Nephron (organoid): Measurements from ENCODE around the gene SMYD3.

Experiments
- H3K27ac Mint-ChIP-seq, 3 experiments: 2 replicates each; pipeline ENCODE4 v1.8.0; 2020; ENCODE audit warnings: mixed read lengths in 3 of 3, mild to moderate bottlenecking in 2 of 3, moderate library complexity in 1 of 3
- H3K27me3 Mint-ChIP-seq: 2 replicates; pipeline ENCODE4 v1.8.0; 2021; ENCODE audit warnings: low read depth, mild to moderate bottlenecking, moderate library complexity, mixed read lengths
- H3K36me3 Mint-ChIP-seq: 2 replicates; pipeline ENCODE4 v1.8.0; 2020; ENCODE audit warnings: low read depth, mixed read lengths
- H3K4me1 Mint-ChIP-seq: 2 replicates; pipeline ENCODE4 v1.8.0; 2020; ENCODE audit warnings: mixed read lengths
- H3K4me3 Mint-ChIP-seq, 3 experiments: 2 replicates each; pipeline ENCODE4 v1.8.0; 2020; ENCODE audit warnings: mild to moderate bottlenecking in 3 of 3, mixed read lengths in 3 of 3, moderate library complexity in 2 of 3
- H3K9me3 Mint-ChIP-seq: 2 replicates; pipeline ENCODE4 v1.8.0; 2020; ENCODE audit warnings: mixed read lengths
- CTCF ChIP-seq, 3 experiments: fragments of 200-600 bp; sonication (generic); IDR thresholded peaks; one replicate each; pipeline ENCODE4 v1.5.0; 2021; ENCODE audit warnings: antibody characterized with exemption in 3 of 3; ENCODE audit not compliant: unreplicated experiment in 3 of 3

SMYD3 gene

DNA sequence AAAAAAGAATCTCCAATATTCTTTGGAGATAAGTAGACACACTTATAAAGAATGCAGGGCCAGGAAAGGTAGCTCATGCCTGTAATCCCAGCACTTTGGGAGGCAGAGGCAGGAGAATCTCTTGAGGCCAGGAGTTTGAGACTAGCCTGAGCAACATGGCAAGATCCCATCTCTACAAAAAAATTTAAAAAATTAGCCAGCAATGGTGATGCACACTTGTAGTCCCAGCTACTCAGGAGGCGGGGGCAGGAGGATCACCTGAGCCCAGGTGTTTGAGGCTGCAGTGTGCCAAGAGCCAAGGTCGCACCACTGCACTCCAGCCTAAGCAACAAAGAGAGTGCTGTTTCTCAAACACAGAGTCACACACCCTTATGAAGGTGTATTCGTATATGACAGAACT, 385.0 kb downstream of the SMYD3 start:
- Mint-ChIP-seq H3K36me3 (no peaks in the 10 kb centered on the region), H3K4me3 (no peak overlapping the region), H3K27me3 (no peaks in the 10 kb centered on the region), H3K4me1 (no peaks in the 10 kb centered on the region), H3K27ac (no peak overlapping the region), H3K9me3 (no peaks in the 10 kb centered on the region)
- no peak for TF ChIP-seq CTCF (IDR thresholded peaks at IDR 0.05; ENCODE audit: unreplicated experiment in 3 of 3)

DNA sequence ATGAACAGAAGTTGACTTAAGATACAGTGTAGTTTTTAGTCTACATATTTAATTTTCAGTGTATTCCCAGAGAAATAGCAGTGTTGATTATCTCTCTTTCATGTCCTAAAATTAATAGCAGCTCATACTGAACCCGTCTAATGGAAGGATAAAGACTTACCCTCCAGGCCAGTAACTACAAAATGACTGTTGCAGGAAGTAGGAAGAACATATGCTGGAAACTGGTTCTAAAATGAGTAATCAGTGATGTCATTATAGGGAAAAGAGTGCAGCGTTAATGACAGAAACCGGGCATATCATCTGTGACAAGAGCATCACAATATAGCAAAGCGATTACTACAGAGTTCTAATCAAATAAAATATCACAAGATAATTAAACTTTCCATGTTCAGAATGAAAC, 385.5 kb downstream of the SMYD3 start:
- H3K36me3 Mint-ChIP-seq = no peaks in the 10 kb centered on the region
- no peaks in the 10 kb centered on the region for H3K9me3 Mint-ChIP-seq
- no peaks in the 10 kb centered on the region for H3K4me1 Mint-ChIP-seq
- H3K27ac Mint-ChIP-seq = no peak overlapping the region
- no peak for TF ChIP-seq CTCF (IDR thresholded peaks at IDR 0.05; ENCODE audit: unreplicated experiment in 3 of 3)
- no peaks in the 10 kb centered on the region for H3K27me3 Mint-ChIP-seq
- H3K4me3 Mint-ChIP-seq = no peak overlapping the region

- H3K27me3 Mint-ChIP-seq = peaks cover 7% of the 10 kb centered on the region
- no peaks in the 10 kb centered on the region for H3K36me3 Mint-ChIP-seq
- no peaks in the 10 kb centered on the region for H3K9me3 Mint-ChIP-seq
- H3K27ac Mint-ChIP-seq = no peak overlapping the region
- peak; percentile 55 to 67 (median 60) for TF ChIP-seq CTCF (IDR thresholded peaks at IDR 0.05; ENCODE audit: unreplicated experiment in 3 of 3)
- H3K4me3 Mint-ChIP-seq = no peak overlapping the region
- no peaks in the 10 kb centered on the region for H3K4me1 Mint-ChIP-seq
Observed at GRCh38 chr1:246117066-246117791, 389.9 kb downstream of the SMYD3 start.

DNA sequence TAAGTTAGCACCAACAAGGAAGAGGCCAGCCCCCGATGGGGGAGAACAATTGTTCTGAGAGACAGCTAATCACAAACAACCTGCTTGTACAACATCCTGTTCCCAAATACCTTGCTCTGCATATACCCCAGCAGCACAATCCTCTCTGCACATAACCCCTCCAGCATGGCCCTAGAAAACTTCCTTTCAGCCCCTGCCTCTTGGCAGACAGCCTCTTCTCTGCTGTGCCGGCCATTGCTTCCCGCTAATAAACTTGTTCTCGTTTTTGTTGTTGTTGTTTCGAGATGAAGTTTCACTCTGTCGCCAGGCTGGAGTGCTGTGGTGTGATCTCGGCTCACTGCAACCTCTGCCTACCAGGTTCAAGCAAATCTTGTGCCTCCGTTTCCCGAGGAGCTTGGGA, 392.7 kb downstream of the SMYD3 start:
- no peaks in the 10 kb centered on the region for H3K36me3 Mint-ChIP-seq
- no peaks in the 10 kb centered on the region for H3K9me3 Mint-ChIP-seq
- H3K27ac Mint-ChIP-seq = no peak overlapping the region
- no peak for TF ChIP-seq CTCF (IDR thresholded peaks at IDR 0.05; ENCODE audit: unreplicated experiment in 3 of 3)
- H3K4me3 Mint-ChIP-seq = no peak overlapping the region
- peaks cover 7% of the 10 kb centered on the region for H3K27me3 Mint-ChIP-seq
- H3K4me1 Mint-ChIP-seq = no peaks in the 10 kb centered on the region

- no peak for TF ChIP-seq CTCF (IDR thresholded peaks at IDR 0.05; ENCODE audit: unreplicated experiment in 3 of 3)
- H3K27ac Mint-ChIP-seq = no peak overlapping the region
- H3K36me3 Mint-ChIP-seq = no peaks in the 10 kb centered on the region
- H3K9me3 Mint-ChIP-seq = no peaks in the 10 kb centered on the region
- no peaks in the 10 kb centered on the region for H3K4me1 Mint-ChIP-seq
- peaks cover 7% of the 10 kb centered on the region for H3K27me3 Mint-ChIP-seq
- no peak overlapping the region for H3K4me3 Mint-ChIP-seq
Observed at GRCh38 chr1:246113555-246114095, 393.5 kb downstream of the SMYD3 start.

DNA sequence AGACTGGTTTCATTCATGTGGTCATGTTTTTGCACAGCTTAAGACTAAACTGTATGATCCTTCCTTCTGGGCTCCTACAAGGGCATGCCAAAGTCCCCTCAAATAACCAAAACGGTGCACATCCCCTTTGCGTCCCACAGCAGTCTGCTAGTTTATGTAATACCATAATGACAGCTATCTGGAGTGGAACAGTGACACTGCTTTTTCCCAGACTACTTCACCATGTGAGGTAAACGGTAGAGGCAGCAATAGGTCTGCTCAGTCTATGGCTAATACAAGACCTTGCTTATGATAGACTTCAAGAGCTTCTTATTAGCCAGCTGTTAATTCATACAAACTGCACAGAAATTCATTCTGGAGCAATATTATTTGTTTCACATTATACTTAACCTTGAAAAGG, 395.5 kb downstream of the SMYD3 start:
- peak overlapping the region in 1 of 3 experiments; percentile 2 for H3K27ac Mint-ChIP-seq
- H3K4me1 Mint-ChIP-seq = no peaks in the 10 kb centered on the region
- H3K4me3 Mint-ChIP-seq = no peak overlapping the region
- peaks cover 7% of the 10 kb centered on the region for H3K27me3 Mint-ChIP-seq
- H3K9me3 Mint-ChIP-seq = no peaks in the 10 kb centered on the region
- TF ChIP-seq CTCF (IDR thresholded peaks at IDR 0.05; ENCODE audit: unreplicated experiment in 3 of 3) = no peak
- H3K36me3 Mint-ChIP-seq = no peaks in the 10 kb centered on the region
